Lung (tissue), 12 donors: ENCODE data around the gene ZDHHC22. TPM values are rescaled to one million over a fixed set of nuclear protein-coding genes. Genes with fewer than 3 reads are reported as not detected.

ENCODE experiments used
- ATAC-seq: fragments of 200-7000 bp; cut with Tn5 transposase; one replicate; pipeline ENCODE4 v1.9.1; 2020; ENCODE audit warnings: moderate number of reproducible peaks; ENCODE audit not compliant: insufficient read depth, low FRiP score
- DNase-seq, 3 donors: peaks; one replicate each; pipeline ENCODE4 v3.0.0-alpha.2; 2013 to 2017
- H3K27ac ChIP-seq, 2 donors: one replicate each; pipeline ENCODE4 v1.5.1; 2013; ENCODE audit warnings: mild to moderate bottlenecking in 2 of 2, moderate library complexity in 2 of 2, control low read depth in 1 of 2, inconsistent platforms in 1 of 2, low read depth in 1 of 2, low read length in 1 of 2
- H3K27me3 ChIP-seq, 3 donors: one replicate each; pipeline ENCODE4 v1.5.1; 2013; ENCODE audit warnings: low read length in 2 of 3; ENCODE audit not compliant: control insufficient read depth in 3 of 3, insufficient read depth in 3 of 3
- H3K36me3 ChIP-seq, 4 donors: one replicate each; pipeline ENCODE4 v1.5.1; 2013; ENCODE audit warnings: low read length in 4 of 4, mild to moderate bottlenecking in 1 of 4, moderate library complexity in 1 of 4; ENCODE audit not compliant: control insufficient read depth in 4 of 4, insufficient read depth in 4 of 4
- H3K4me1 ChIP-seq, 5 donors: one replicate each; pipeline ENCODE4 v1.5.1; 2013; ENCODE audit warnings: low read length in 5 of 5, mild to moderate bottlenecking in 2 of 5, moderate library complexity in 1 of 5; ENCODE audit not compliant: control insufficient read depth in 5 of 5, insufficient read depth in 5 of 5
- H3K4me3 ChIP-seq: one replicate; pipeline ENCODE4 v1.5.1; 2013; ENCODE audit warnings: mild to moderate bottlenecking, control low read depth, moderate library complexity
- H3K9ac ChIP-seq, 2 donors: one replicate each; pipeline ENCODE4 v1.5.1; 2013; ENCODE audit warnings: low read length in 2 of 2, control low read depth in 1 of 2; ENCODE audit not compliant: insufficient read depth in 1 of 2
- H3K9me3 ChIP-seq, 4 donors: one replicate each; pipeline ENCODE4 v1.5.1; 2013; ENCODE audit warnings: low read length in 3 of 4, mild to moderate bottlenecking in 1 of 4, moderate library complexity in 1 of 4; ENCODE audit not compliant: control insufficient read depth in 4 of 4, insufficient read depth in 3 of 4
- WGBS, 2 donors: extraction: QIAGEN DNeasy Blood & Tissue Kit; methylation state at CpG; one replicate each; pipeline ENCODE4 v1.1.7; 2013; 5-methylcytosine and 5-hydroxymethylcytosine counted together
- polyA plus RNA-seq, 2 donors: library from polyadenylated mRNA; stranded (reverse); fragments of 200-250 nt; gene quantifications; one replicate each; pipeline ENCODE4 v1.2.1, GENCODE V29; 2013
- total RNA-seq, 2 donors: library from RNA; depleted of rRNA in 1 of 2; stranded (reverse); fragments of >200 nt in 1 of 2; gene quantifications; one replicate each; pipeline ENCODE4 v1.2.1, GENCODE V29; 2014 to 2021
- TF ChIP-seq, protein P1 (sequence below): IDR thresholded peaks from 2 replicates; pipeline ENCODE4 v1.5.1; 2012; ENCODE audit warnings: mild to moderate bottlenecking; ENCODE audit errors: control extremely low read depth, extremely low read depth
- donor health status: control.
- donor health status: control.
- donor health status: Bipolar disorder and iron deficiency.
- donor health status: healthy.
- donor health status: DM: yes; HTN: yes; CAD: no.

The ZDHHC22 gene
- total and polyA plus RNA-seq, 4 donors = 0.02 TPM; not detected in 3

DNA sequence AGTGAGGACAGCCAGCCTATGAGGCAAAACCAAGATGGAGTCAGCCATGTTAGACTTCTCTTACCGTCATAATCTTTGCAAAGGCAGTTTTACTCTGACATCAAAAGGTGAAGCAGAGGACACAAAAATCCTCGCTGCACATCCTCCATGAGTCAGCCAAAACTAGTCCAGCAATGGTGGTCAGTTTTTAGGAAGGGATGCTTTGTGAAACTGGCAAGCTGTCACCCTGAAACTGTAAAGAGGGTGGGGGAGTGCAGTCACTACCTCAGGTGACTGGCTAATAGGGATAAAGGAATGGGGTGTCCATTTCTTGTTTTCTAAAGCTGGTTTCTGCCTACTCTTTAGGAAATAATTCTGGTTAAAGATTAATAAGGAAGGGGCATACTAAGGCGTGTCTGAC, 48.9 kb downstream of the ZDHHC22 start:
- DNase-seq (no peak), ATAC-seq (no peak)
- no peak overlapping the region for H3K4me3 ChIP-seq
- WGBS, 2 donors = 78 to 81% methylated on average over 3 of the region's 3 CpGs
- H3K27ac ChIP-seq = no peak overlapping the region
- peaks cover 0 to 9% (median 4%) of the 10 kb centered on the region in 4 donors for H3K9me3 ChIP-seq
- H3K9ac ChIP-seq = no peak overlapping the region
- TF ChIP-seq, protein P1, sequence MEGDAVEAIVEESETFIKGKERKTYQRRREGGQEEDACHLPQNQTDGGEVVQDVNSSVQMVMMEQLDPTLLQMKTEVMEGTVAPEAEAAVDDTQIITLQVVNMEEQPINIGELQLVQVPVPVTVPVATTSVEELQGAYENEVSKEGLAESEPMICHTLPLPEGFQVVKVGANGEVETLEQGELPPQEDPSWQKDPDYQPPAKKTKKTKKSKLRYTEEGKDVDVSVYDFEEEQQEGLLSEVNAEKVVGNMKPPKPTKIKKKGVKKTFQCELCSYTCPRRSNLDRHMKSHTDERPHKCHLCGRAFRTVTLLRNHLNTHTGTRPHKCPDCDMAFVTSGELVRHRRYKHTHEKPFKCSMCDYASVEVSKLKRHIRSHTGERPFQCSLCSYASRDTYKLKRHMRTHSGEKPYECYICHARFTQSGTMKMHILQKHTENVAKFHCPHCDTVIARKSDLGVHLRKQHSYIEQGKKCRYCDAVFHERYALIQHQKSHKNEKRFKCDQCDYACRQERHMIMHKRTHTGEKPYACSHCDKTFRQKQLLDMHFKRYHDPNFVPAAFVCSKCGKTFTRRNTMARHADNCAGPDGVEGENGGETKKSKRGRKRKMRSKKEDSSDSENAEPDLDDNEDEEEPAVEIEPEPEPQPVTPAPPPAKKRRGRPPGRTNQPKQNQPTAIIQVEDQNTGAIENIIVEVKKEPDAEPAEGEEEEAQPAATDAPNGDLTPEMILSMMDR = no peak
- no peaks in the 10 kb centered on the region for H3K27me3 ChIP-seq
- no peaks in the 10 kb centered on the region for H3K36me3 ChIP-seq
- peaks cover 0 to 13% (median 6%) of the 10 kb centered on the region in 5 donors for H3K4me1 ChIP-seq

DNA sequence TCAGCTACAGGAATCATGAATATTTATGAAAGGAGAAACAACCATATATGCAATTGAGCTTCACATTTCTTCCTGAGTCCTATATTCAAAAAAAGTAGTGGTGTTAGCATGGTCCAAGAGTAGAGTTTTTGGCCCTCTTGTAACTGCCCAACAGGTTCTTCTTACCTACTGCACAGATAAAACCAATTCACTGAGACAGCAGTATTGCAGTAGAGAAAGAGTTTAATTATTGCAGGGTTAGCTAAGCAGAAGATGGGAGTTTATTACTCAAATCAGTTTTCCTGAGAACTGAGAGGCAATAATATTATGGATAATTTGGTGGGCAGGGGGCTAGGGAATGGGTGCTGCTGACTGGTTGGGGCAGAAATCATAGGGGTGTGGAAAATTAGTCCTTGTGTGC, 50.1 kb downstream of the ZDHHC22 start:
- Histone ChIP-seq H3K4me1 (peaks cover 0 to 11% (median 0%) of the 10 kb centered on the region in 5 donors), H3K9me3 (peaks cover 0 to 9% (median 4%) of the 10 kb centered on the region in 4 donors), H3K27me3 (no peaks in the 10 kb centered on the region), H3K27ac (no peak overlapping the region), H3K9ac (no peak overlapping the region), H3K36me3 (no peaks in the 10 kb centered on the region), H3K4me3 (no peak overlapping the region)
- TF ChIP-seq, protein P1 = no peak
- DNase-seq (no peak), ATAC-seq (no peak)

DNA sequence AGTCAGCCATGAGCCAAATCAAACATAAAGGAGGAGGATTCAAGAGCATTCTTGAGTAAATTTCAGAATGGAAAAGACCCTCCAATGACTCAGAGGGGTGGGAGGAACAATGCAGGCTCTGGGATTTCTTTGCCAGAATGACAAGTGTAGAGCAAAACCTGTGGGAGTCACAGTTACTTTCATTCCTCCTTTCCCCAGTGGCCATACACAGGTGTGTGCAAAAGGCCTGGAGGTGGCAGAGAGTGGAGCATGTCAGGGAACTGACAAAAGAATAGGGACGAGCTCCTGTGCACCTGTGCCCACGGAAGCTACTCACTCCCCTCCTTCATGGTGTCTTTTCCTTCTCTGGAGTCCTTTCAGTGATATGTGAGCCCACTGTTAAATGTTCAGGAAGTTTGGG, 52.9 kb downstream of the ZDHHC22 start:
- Histone ChIP-seq H3K4me3 (no peak overlapping the region), H3K27me3 (no peaks in the 10 kb centered on the region), H3K4me1 (peaks cover 0 to 12% (median 0%) of the 10 kb centered on the region in 5 donors), H3K9me3 (peaks cover 0 to 9% (median 4%) of the 10 kb centered on the region in 4 donors), H3K27ac (no peak overlapping the region), H3K9ac (no peak overlapping the region), H3K36me3 (no peaks in the 10 kb centered on the region)
- DNase-seq (no peak), ATAC-seq (no peak)
- WGBS, 2 donors = 58 to 78% methylated on average over 2 of the region's 2 CpGs
- TF ChIP-seq, protein P1 = no peak

DNA sequence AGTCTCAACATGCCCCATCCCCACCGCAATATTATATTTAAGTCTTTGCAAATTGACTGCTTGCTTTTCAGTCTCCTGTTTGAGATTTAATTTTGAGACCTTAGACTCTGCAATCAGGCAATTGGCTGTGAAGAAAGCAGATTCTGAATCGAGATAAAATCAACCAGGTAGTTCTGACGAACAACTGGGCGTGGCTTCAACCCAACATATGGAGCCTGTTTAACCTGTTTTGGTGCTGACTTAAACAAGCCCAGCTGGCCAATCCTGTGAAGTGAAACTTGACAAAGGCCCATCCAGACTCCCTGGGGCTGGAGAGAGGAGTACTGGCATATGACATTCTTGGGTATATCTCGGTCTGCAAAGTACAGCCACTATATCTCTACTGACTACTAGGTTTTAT, 53.4 kb downstream of the ZDHHC22 start:
- H3K9ac ChIP-seq = peak overlapping the region in 1 of 2 donors; percentile 13
- H3K4me1 ChIP-seq = peaks cover 0 to 12% (median 0%) of the 10 kb centered on the region in 5 donors
- DNase-seq (peak; percentile 77 to 90 (median 78)), ATAC-seq (no peak)
- TF ChIP-seq, protein P1 = no peak
- H3K4me3 ChIP-seq = no peak overlapping the region
- no peaks in the 10 kb centered on the region for H3K36me3 ChIP-seq
- H3K27me3 ChIP-seq = no peaks in the 10 kb centered on the region
- WGBS, 2 donors = 56 to 77% methylated on average over 5 of the region's 5 CpGs
- peak overlapping the region in 1 of 2 donors; percentile 73 for H3K27ac ChIP-seq
- H3K9me3 ChIP-seq = peaks cover 0 to 9% (median 4%) of the 10 kb centered on the region in 4 donors
